BJ (cell line): ENCODE results near the gene HMGA1. TPM values are rescaled to one million over a fixed set of nuclear protein-coding genes. Genes with fewer than 3 reads are reported as not detected.

Experiments
- CTCF ChIA-PET: fragments of 350-600 bp; formaldehyde crosslinking; extraction: SDS; loops from one replicate; lab custom pipeline; 2021; ENCODE audit warnings: antibody characterized with exemption, inconsistent platforms; lab: Yijun Ruan, JAX
- POLR2A ChIA-PET: fragments of 300-600 bp; sonication (Branson Sonifier 250); formaldehyde crosslinking; extraction: SDS; loops from one replicate; lab custom pipeline; 2021; ENCODE audit warnings: antibody characterized with exemption; lab: Charles Lee
- DNase-seq: peaks from one replicate; pipeline ENCODE4 v3.0.0-alpha.2; 2011; ENCODE audit warnings: low read depth
- H3K27me3 ChIP-seq: 2 replicates; pipeline ENCODE4 v1.6.0; 2011; ENCODE audit warnings: low read length; ENCODE audit not compliant: control insufficient read depth, insufficient read depth
- H3K36me3 ChIP-seq: 2 replicates; pipeline ENCODE4 v1.5.1; 2011; ENCODE audit warnings: low read length; ENCODE audit not compliant: control insufficient read depth, insufficient read depth
- H3K4me3 ChIP-seq: 2 replicates; pipeline ENCODE4 v1.5.1; 2011; ENCODE audit warnings: low read depth, mild to moderate bottlenecking, control low read depth, low read length
- polyA plus RNA-seq: library from polyadenylated mRNA; depleted of rRNA; stranded (reverse); fragments of >200 nt; gene quantifications from 2 replicates; pipeline ENCODE4 v1.2.3, GENCODE V29; 2011; rRNA removed
- small RNA-seq: library from RNA; depleted of rRNA; stranded (forward); fragments of <200 nt; gene quantifications from one replicate; pipeline ENCODE3, GENCODE V24; 2012; ENCODE audit warnings: low replicate concordance, low read depth; ENCODE audit not compliant: insufficient read length
- TF ChIP-seq, protein P1 (sequence below): IDR thresholded peaks from 2 replicates; pipeline ENCODE4 v1.5.1; 2011; ENCODE audit warnings: low read depth, mild to moderate bottlenecking, control low read depth, inconsistent platforms, low read length, moderate library complexity; ENCODE audit not compliant: insufficient read depth

HMGA1 gene
- polyA plus RNA-seq, 1 experiment, result 168 TPM

GRCh38 chr6:34288581-34288980 lies 51.9 kb downstream of the HMGA1 start:
- POLR2A ChIA-PET, result no interaction called here
- TF ChIP-seq, protein P1, sequence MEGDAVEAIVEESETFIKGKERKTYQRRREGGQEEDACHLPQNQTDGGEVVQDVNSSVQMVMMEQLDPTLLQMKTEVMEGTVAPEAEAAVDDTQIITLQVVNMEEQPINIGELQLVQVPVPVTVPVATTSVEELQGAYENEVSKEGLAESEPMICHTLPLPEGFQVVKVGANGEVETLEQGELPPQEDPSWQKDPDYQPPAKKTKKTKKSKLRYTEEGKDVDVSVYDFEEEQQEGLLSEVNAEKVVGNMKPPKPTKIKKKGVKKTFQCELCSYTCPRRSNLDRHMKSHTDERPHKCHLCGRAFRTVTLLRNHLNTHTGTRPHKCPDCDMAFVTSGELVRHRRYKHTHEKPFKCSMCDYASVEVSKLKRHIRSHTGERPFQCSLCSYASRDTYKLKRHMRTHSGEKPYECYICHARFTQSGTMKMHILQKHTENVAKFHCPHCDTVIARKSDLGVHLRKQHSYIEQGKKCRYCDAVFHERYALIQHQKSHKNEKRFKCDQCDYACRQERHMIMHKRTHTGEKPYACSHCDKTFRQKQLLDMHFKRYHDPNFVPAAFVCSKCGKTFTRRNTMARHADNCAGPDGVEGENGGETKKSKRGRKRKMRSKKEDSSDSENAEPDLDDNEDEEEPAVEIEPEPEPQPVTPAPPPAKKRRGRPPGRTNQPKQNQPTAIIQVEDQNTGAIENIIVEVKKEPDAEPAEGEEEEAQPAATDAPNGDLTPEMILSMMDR, result no peak
- DNase-seq, result no peak
- CTCF ChIA-PET, result no interaction called here
- peaks cover 4% of the 10 kb centered on the region; the same call in 1 of the 2 replicates for H3K36me3 ChIP-seq
- H3K4me3 ChIP-seq, result no peak overlapping the region
- no peaks in the 10 kb centered on the region for H3K27me3 ChIP-seq

- Histone ChIP-seq H3K27me3 (no peaks in the 10 kb centered on the region), H3K4me3 (no peak overlapping the region), H3K36me3 (peaks cover 8% of the 10 kb centered on the region)
- ChIA-PET CTCF (interaction anchor here (1.3 kb wide), 1 partner anchor 93 kb away, joined by 5 read pairs; no protein-coding TSS in a partner anchor), POLR2A (no interaction called here)
- DNase-seq, result no peak
- TF ChIP-seq, protein P1, result no peak
Measured at GRCh38 chr6:34289137-34289536, 52.5 kb downstream of the HMGA1 start.

GRCh38 chr6:34292954-34293353 lies 56.3 kb downstream of the HMGA1 start:
- DNase-seq, result no peak
- POLR2A ChIA-PET, result no interaction called here
- no peaks in the 10 kb centered on the region for H3K27me3 ChIP-seq
- no peak overlapping the region for H3K4me3 ChIP-seq
- TF ChIP-seq, protein P1, result no peak
- H3K36me3 ChIP-seq, result peaks cover 6% of the 10 kb centered on the region
- CTCF ChIA-PET, result interaction anchor here (1.3 kb wide), 1 partner anchor 44 kb away, joined by 4 read pairs; the partner anchor contains the start of gene SMIM29

- TF ChIP-seq, protein P1, result no peak
- H3K4me3 ChIP-seq, result no peak overlapping the region
- ChIA-PET CTCF (no interaction called here), POLR2A (no interaction called here)
- H3K36me3 ChIP-seq, result peaks cover 6% of the 10 kb centered on the region
- DNase-seq, result no peak
- H3K27me3 ChIP-seq, result no peaks in the 10 kb centered on the region
Measured at GRCh38 chr6:34295721-34296120, 59.0 kb downstream of the HMGA1 start.

Small RNA genes within 50 kb of the gene (small RNA-seq; reads per million reads assigned to genes)
- not detected for gene MIR6835

Other genes starting within 250 kb of the HMGA1 start
- 0.02 and 0.06 TPM in 2 replicates for gene GRM4, start 90.8 kb upstream of the HMGA1 start, polyA plus RNA-seq
- 16.3 and 29.5 TPM in 2 replicates for gene SMIM29, start 12.1 kb downstream of the HMGA1 start, polyA plus RNA-seq
- gene NUDT3, start 155.8 kb downstream of the HMGA1 start, polyA plus RNA-seq, result 9.6 and 14.9 TPM in 2 replicates
- 2,590 and 3,048 TPM in 2 replicates for gene RPS10, start 189.2 kb downstream of the HMGA1 start, polyA plus RNA-seq
- 0.02 and 0.04 TPM in 2 replicates for gene PACSIN1, start 229.2 kb downstream of the HMGA1 start, polyA plus RNA-seq